PFSK-1 (cell line): Measurements from ENCODE around the gene TNRC6B.

Experiments used
- FOXP2 ChIP-seq: optimal IDR thresholded peaks from 2 replicates; pipeline ENCODE3; 2011; ENCODE audit warnings: borderline replicate concordance, control low read depth, inconsistent platforms; ENCODE audit not compliant: insufficient read depth; ENCODE audit errors: extremely low read length, extremely low read depth
- POLR2AphosphoS5 ChIP-seq: IDR thresholded peaks from 2 replicates; pipeline ENCODE4 v1.6.1; 2012; ENCODE audit warnings: low read depth, mild to moderate bottlenecking, control low read depth, low read length, moderate library complexity
- SIN3A ChIP-seq: IDR thresholded peaks from 2 replicates; pipeline ENCODE4 v1.6.1; 2012; ENCODE audit warnings: mild to moderate bottlenecking, low read length, moderate library complexity, borderline replicate concordance; ENCODE audit not compliant: insufficient read depth
- TAF1 ChIP-seq: IDR thresholded peaks from 2 replicates; pipeline ENCODE4 v1.6.1; 2012; ENCODE audit warnings: low read length, control low read depth, borderline replicate concordance; ENCODE audit not compliant: insufficient read depth
- TF ChIP-seq, protein P1 (sequence below), 2 experiments: IDR thresholded peaks; 2 replicates each; pipeline versions ENCODE4 v1.6.1 to v1.8.0; 2011 to 2012; ENCODE audit warnings: low read depth in 2 of 2, low read length in 2 of 2, control low read depth in 1 of 2, inconsistent platforms in 1 of 2, mild to moderate bottlenecking in 1 of 2, moderate library complexity in 1 of 2; ENCODE audit not compliant: insufficient read depth in 1 of 2

DNA sequence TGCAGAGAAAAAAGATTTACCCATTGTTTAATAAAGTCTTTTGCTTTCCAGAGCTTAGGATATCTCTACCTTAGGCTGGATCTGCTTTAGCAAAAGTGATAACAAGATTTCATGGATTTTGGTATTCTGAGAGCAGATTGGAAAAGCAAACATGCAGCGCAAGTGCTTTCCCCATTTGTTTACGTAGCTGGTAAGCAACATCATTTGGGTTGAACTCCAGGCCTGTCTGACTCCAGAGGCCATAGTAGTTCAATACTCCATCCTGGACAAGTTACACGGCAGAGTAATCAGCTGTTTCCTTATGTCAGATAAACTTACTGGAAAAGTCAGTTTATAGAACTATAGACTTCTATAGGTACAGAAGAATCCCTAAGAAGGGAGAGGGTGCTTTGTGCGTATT is 40.6 kb upstream of the TNRC6B start:
- TF ChIP-seq, protein P1, sequence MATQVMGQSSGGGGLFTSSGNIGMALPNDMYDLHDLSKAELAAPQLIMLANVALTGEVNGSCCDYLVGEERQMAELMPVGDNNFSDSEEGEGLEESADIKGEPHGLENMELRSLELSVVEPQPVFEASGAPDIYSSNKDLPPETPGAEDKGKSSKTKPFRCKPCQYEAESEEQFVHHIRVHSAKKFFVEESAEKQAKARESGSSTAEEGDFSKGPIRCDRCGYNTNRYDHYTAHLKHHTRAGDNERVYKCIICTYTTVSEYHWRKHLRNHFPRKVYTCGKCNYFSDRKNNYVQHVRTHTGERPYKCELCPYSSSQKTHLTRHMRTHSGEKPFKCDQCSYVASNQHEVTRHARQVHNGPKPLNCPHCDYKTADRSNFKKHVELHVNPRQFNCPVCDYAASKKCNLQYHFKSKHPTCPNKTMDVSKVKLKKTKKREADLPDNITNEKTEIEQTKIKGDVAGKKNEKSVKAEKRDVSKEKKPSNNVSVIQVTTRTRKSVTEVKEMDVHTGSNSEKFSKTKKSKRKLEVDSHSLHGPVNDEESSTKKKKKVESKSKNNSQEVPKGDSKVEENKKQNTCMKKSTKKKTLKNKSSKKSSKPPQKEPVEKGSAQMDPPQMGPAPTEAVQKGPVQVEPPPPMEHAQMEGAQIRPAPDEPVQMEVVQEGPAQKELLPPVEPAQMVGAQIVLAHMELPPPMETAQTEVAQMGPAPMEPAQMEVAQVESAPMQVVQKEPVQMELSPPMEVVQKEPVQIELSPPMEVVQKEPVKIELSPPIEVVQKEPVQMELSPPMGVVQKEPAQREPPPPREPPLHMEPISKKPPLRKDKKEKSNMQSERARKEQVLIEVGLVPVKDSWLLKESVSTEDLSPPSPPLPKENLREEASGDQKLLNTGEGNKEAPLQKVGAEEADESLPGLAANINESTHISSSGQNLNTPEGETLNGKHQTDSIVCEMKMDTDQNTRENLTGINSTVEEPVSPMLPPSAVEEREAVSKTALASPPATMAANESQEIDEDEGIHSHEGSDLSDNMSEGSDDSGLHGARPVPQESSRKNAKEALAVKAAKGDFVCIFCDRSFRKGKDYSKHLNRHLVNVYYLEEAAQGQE (IDR thresholded peaks at IDR 0.05; ENCODE audit: insufficient read depth in 1 of 2, low read depth in 2 of 2, low read length in 2 of 2): no peak
- no peak for TF ChIP-seq TAF1
- TF ChIP-seq POLR2AphosphoS5: no peak
- no peak for TF ChIP-seq FOXP2
- no peak for TF ChIP-seq SIN3A
